Activated CD4-positive, alpha-beta T cell treated with anti-CD3 and anti-CD28 coated beads, Interleukin-10, Interleukin-2, amounts not matched to agents 100 ng/mL and 50 ng/mL, durations not matched to agents 16 hours and 8 hours (primary cell): ENCODE data around the gene KCTD16.

Experiments
- DNase-seq: peaks from one replicate; pipeline ENCODE4 v3.0.0-alpha.2; 2020

The KCTD16 gene

GRCh38 chr5:144467792-144468191, 297.1 kb downstream of the KCTD16 start:
- DNase-seq: no peak

GRCh38 chr5:144468571-144468970, 297.9 kb downstream of the KCTD16 start:
- no peak for DNase-seq

- DNase-seq: no peak
Observed at GRCh38 chr5:144469106-144469505, 298.4 kb downstream of the KCTD16 start.

GRCh38 chr5:144472221-144472620, 301.5 kb downstream of the KCTD16 start:
- no peak for DNase-seq

- DNase-seq: no peak
Observed at GRCh38 chr5:144473650-144474049, 303.0 kb downstream of the KCTD16 start.

- no peak for DNase-seq
Observed at GRCh38 chr5:144478565-144478964, 307.9 kb downstream of the KCTD16 start.

GRCh38 chr5:144481861-144482260, 311.2 kb downstream of the KCTD16 start:
- no peak for DNase-seq

- DNase-seq: no peak
Observed at GRCh38 chr5:144484124-144484897, 313.6 kb downstream of the KCTD16 start.

GRCh38 chr5:144485540-144485939, 314.9 kb downstream of the KCTD16 start:
- no peak for DNase-seq

- DNase-seq: no peak
Observed at GRCh38 chr5:144487207-144487606, 316.5 kb downstream of the KCTD16 start.

- no peak for DNase-seq
Observed at GRCh38 chr5:144487761-144488160, 317.1 kb downstream of the KCTD16 start.

GRCh38 chr5:144503123-144503522, 332.4 kb downstream of the KCTD16 start:
- no peak for DNase-seq

GRCh38 chr5:144504929-144505577, 334.4 kb downstream of the KCTD16 start:
- DNase-seq: no peak

- no peak for DNase-seq
Observed at GRCh38 chr5:144510845-144511579, 340.3 kb downstream of the KCTD16 start.

GRCh38 chr5:144511580-144512072, 341.0 kb downstream of the KCTD16 start:
- no peak for DNase-seq

GRCh38 chr5:144522698-144523097, 352.0 kb downstream of the KCTD16 start:
- peak; percentile 62 for DNase-seq

GRCh38 chr5:144525000-144525399, 354.3 kb downstream of the KCTD16 start:
- no peak for DNase-seq

GRCh38 chr5:144531188-144531587, 360.5 kb downstream of the KCTD16 start:
- DNase-seq: no peak
